ENCODE results near the gene ZNF77.

GRCh38 chr19:2949939-2950285, 5.1 kb upstream of the ZNF77 start:
- TF ChIP-seq CTCF (IDR thresholded peaks at IDR 0.05) (no peak), POLR2AphosphoS5 (IDR thresholded peaks at IDR 0.05) (no peak)
